HepG2 (cell line): ENCODE results near the gene DDAH2. TPM values are rescaled to one million over a fixed set of nuclear protein-coding genes. Genes with fewer than 3 reads are reported as not detected.

ENCODE experiments used
- ATAC-seq: fragments of 200-7000 bp; cut with Tn5 transposase; 3 replicates; pipeline ENCODE4 v1.9.1; 2020; ENCODE audit warnings: mild to moderate bottlenecking, moderate library complexity
- BruUV-seq: library from RNA; stranded (reverse); fragments of 400-500 nt; replicated peaks from 2 replicates; lab custom pipeline; 2021; lab: Mats Ljungman, UMichigan
- CTCF ChIA-PET: fragments of 300-600 bp; formaldehyde crosslinking; extraction: SDS; loops from one replicate; lab custom pipeline; 2021; ENCODE audit warnings: low total read pairs, inconsistent platforms, low intra/inter-chr PET ratio; lab: Yijun Ruan, JAX
- POLR2A ChIA-PET: fragments of 350-600 bp; sonication (Branson Sonifier 250); formaldehyde crosslinking; loops from one replicate; lab custom pipeline; 2020; ENCODE audit warnings: antibody characterized with exemption, inconsistent platforms; lab: Yijun Ruan, JAX
- DNase-seq: peaks from one replicate; pipeline ENCODE4 v3.0.0-alpha.2; 2015; ENCODE audit warnings: low spot score
- FAIRE-seq: peaks from 3 replicates; lab custom pipeline; 2011; peaks lifted over from hg19 to GRCh38; lab: Jason Lieb, UNC
- H2AFZ ChIP-seq: one replicate; pipeline ENCODE4 v1.6.1; 2011; ENCODE audit warnings: low read length, inconsistent platforms
- H3K27ac ChIP-seq: fragments of 300-600 bp; 3 replicates; pipeline ENCODE4 v1.8.0; 2011; ENCODE audit warnings: mixed run types, mild to moderate bottlenecking, mixed read lengths, low read length, inconsistent platforms; ENCODE audit not compliant: insufficient read depth; ENCODE audit errors: extremely low read length
- H3K27me3 ChIP-seq, 2 experiments: fragments of 200-600 bp in 1 of 2; 2 replicates in 1 of 2; 3 replicates in 1 of 2; pipeline versions ENCODE4 v1.6.0 to v1.8.0; 2011; ENCODE audit warnings: low read length in 2 of 2, mild to moderate bottlenecking in 2 of 2, moderate library complexity in 2 of 2, inconsistent platforms in 1 of 2; ENCODE audit not compliant: insufficient read depth in 2 of 2, control insufficient read depth in 1 of 2
- H3K36me3 ChIP-seq, 2 experiments: fragments of 200-600 bp in 1 of 2; replicated peaks in 1 of 2; 2 replicates in 1 of 2; 3 replicates in 1 of 2; pipeline versions ENCODE4 v1.5.1 to v1.8.0; 2011; ENCODE audit warnings: low read length in 2 of 2, inconsistent platforms in 1 of 2; ENCODE audit not compliant: insufficient read depth in 2 of 2, control insufficient read depth in 1 of 2
- H3K4me1 ChIP-seq: 2 replicates; pipeline ENCODE4 v1.5.1; 2012; ENCODE audit warnings: low read length, inconsistent platforms; ENCODE audit not compliant: insufficient read depth
- H3K4me2 ChIP-seq: 2 replicates; pipeline ENCODE4 v1.6.0; 2011; ENCODE audit warnings: low read depth, low read length, inconsistent platforms
- H3K4me3 ChIP-seq, 3 experiments: fragments of 200-600 bp in 1 of 3; sonication (generic), shearing (Covaris generic) in 1 of 3; replicated peaks in 1 of 3; 2 replicates each; pipeline ENCODE4 v1.5.1; 2011 to 2016; ENCODE audit warnings: low read length in 3 of 3, inconsistent platforms in 2 of 3, low read depth in 2 of 3, mild to moderate bottlenecking in 2 of 3, control low read depth in 1 of 3, mixed read lengths in 1 of 3; ENCODE audit not compliant: insufficient read depth in 1 of 3
- H3K79me2 ChIP-seq: one replicate; pipeline ENCODE4 v1.6.1; 2011; ENCODE audit warnings: low read length, inconsistent platforms; ENCODE audit not compliant: insufficient read depth
- H3K9ac ChIP-seq: 2 replicates; pipeline ENCODE4 v1.6.0; 2011; ENCODE audit warnings: mild to moderate bottlenecking, low read depth, low read length, inconsistent platforms; ENCODE audit not compliant: insufficient read depth
- H3K9me3 ChIP-seq: 2 replicates; pipeline ENCODE4 v1.5.1; 2012; ENCODE audit warnings: mild to moderate bottlenecking, low read length
- H4K20me1 ChIP-seq: 2 replicates; pipeline ENCODE4 v1.6.0; 2011; ENCODE audit warnings: inconsistent platforms, mild to moderate bottlenecking, low read length, moderate library complexity; ENCODE audit not compliant: insufficient read depth
- CCAR2 ChIP-seq: fragments of 200-400 bp; formaldehyde crosslinking; optimal IDR thresholded peaks from 2 replicates; pipeline ENCODE3; 2018; ENCODE audit warnings: low read depth, mild to moderate bottlenecking, low read length, moderate library complexity
- HNRNPL ChIP-seq: fragments of 200-400 bp; formaldehyde crosslinking; IDR thresholded peaks from 2 replicates; pipeline ENCODE4 v1.6.1; 2017; ENCODE audit warnings: mild to moderate bottlenecking, low read depth, low read length
- NFYC ChIP-seq: IDR thresholded peaks from 2 replicates; pipeline ENCODE4 v1.6.1; 2016; ENCODE audit warnings: missing genetic modification reagents, missing compliant biosample characterization
- SP5 ChIP-seq: IDR thresholded peaks from 2 replicates; pipeline ENCODE4 v1.6.1; 2016; ENCODE audit warnings: low read depth, borderline replicate concordance
- ZBTB21 ChIP-seq: sonication (generic); formaldehyde crosslinking; IDR thresholded peaks from 2 replicates; pipeline ENCODE4 v1.4.0; 2020; ENCODE audit warnings: missing genetic modification reagents
- ZNF280B ChIP-seq: sonication (generic); formaldehyde crosslinking; IDR thresholded peaks from 2 replicates; pipeline ENCODE4 v1.5.0; 2020; ENCODE audit warnings: missing genetic modification reagents, mild to moderate bottlenecking, borderline replicate concordance
- WGBS: methylation state at CpG from one replicate; pipeline ENCODE4 v1.1.6; 2017; ENCODE audit warnings: low lambda C conversion rate; 5-methylcytosine and 5-hydroxymethylcytosine counted together
- in situ Hi-C: cut with HindIII; loops from 2 replicates; pipeline ENCODE4 v1.10.0; 2017; ENCODE audit warnings: low pct_unique_long_range_greater_than_20kb; ENCODE audit not compliant: extremely low pct_ligation_motif_present
- intact Hi-C: fragments of 100-400 bp; cut with micrococcal nuclease; formaldehyde crosslinking; loops from one replicate; pipeline ENCODE4 v1.10.0; 2022; ENCODE audit not compliant: unreplicated experiment
- polyA plus RNA-seq, 8 experiments: library from polyadenylated mRNA; depleted of rRNA in 3 of 8; stranded (reverse) in 7 of 8; unstranded in 1 of 8; fragments of >200 nt; fragmentation: Illumina TruSeq in 4 of 8; extraction: Trizol in 4 of 8; gene quantifications; 2 replicates each; pipeline versions ENCODE4 v1.2.1 to v1.2.3, GENCODE V29; 2011 to 2016; ENCODE audit warnings: low read depth in 4 of 8, missing spikeins in 1 of 8, mixed read lengths in 1 of 8; ENCODE audit not compliant: insufficient read depth in 1 of 8
- total RNA-seq, 5 experiments: library from RNA; depleted of rRNA; stranded (reverse); fragments of >200 nt; fragmentation: Illumina TruSeq; extraction: Trizol; gene quantifications; 2 replicates each; pipeline ENCODE4 v1.2.3, GENCODE V29; 2016; ENCODE audit warnings: low read depth in 1 of 5

DDAH2 gene
- total and polyA plus RNA-seq, 2 of the 13 experiments (the other 11 are each of a cell fraction or from before 2014, with no cell fraction given) = 16.4 to 21.1 TPM

GRCh38 chr6:31713465-31713864 is 15.6 kb downstream of the DDAH2 start:
- ATAC-seq (no peak), DNase-seq (no peak), FAIRE-seq (no peak)
- intact Hi-C loops = no loop called here
- peaks cover 34% of the 10 kb centered on the region for H3K4me1 ChIP-seq
- no peak overlapping the region for H3K27ac ChIP-seq
- no peaks in the 10 kb centered on the region for H4K20me1 ChIP-seq
- H3K9ac ChIP-seq = no peak overlapping the region
- H3K36me3 ChIP-seq = no peaks in the 10 kb centered on the region
- ChIA-PET CTCF (no interaction called here), POLR2A (interaction anchor here (0.8 to 5.1 kb wide), 12 partner anchors 11 to 149 kb away, joined by 3 to 31 read pairs (median 4); partner anchors contain the start of genes ABHD16A, APOM, C6orf47 and CLIC1)
- WGBS = 17% methylated on average over 3 of the region's 4 CpGs
- BruUV-seq = no TSS peak
- in situ Hi-C loops = no loop called here
- H2AFZ ChIP-seq = no peak overlapping the region
- no peaks in the 10 kb centered on the region for H3K79me2 ChIP-seq
- peak overlapping the region in 1 of 3 experiments; percentile 43; a peak in 1 of 6 replicates for H3K4me3 ChIP-seq
- H3K4me2 ChIP-seq = peak overlapping the region; percentile 63
- H3K9me3 ChIP-seq = no peaks in the 10 kb centered on the region
- peaks cover 12 to 44% of the 10 kb centered on the region in 2 experiments; a peak in 4 of 5 replicates for H3K27me3 ChIP-seq
- TF ChIP-seq NFYC (CRISPR knock-in tag) (no peak), CCAR2 (no peak), ZNF280B (CRISPR knock-in tag) (no peak), SP5 (CRISPR knock-in tag) (no peak)
- TF ChIP-seq, all 625 proteins: peak for 0

- ChIA-PET CTCF (no interaction called here), POLR2A (interaction anchor here (5.1 kb wide), 1 partner anchor 10 kb away, joined by 31 read pairs; the partner anchor contains the start of gene ABHD16A)
- intact Hi-C loops = no loop called here
- Histone ChIP-seq H3K9ac (no peak overlapping the region), H3K27me3 (peaks cover 11 to 47% of the 10 kb centered on the region in 2 experiments; a peak in 4 of 5 replicates), H3K27ac (no peak overlapping the region), H3K4me2 (no peak overlapping the region), H2AFZ (no peak overlapping the region), H3K9me3 (no peaks in the 10 kb centered on the region), H4K20me1 (no peaks in the 10 kb centered on the region), H3K36me3 (no peaks in the 10 kb centered on the region), H3K4me1 (peaks cover 27% of the 10 kb centered on the region), H3K4me3 (no peak overlapping the region), H3K79me2 (no peaks in the 10 kb centered on the region)
- peak; percentile 79; the same call in 1 of the 2 replicates for TF ChIP-seq HNRNPL
- no peak for TF ChIP-seq ZBTB21 (CRISPR knock-in tag)
- FAIRE-seq = no peak
- BruUV-seq = no TSS peak
- no peak; the same call in 2 of the 3 replicates for ATAC-seq
- 63% methylated on average over 7 of the region's 8 CpGs for WGBS
- in situ Hi-C loops = no loop called here
- no peak for DNase-seq
These were observed 16.8 kb downstream of the DDAH2 start for GRCh38 chr6:31712296-31712695.
